NCI-H1436 treated with DMSO at 0.1 percent for 48 hours (cell line): ENCODE measurements around the gene ANKRD13C.

ENCODE experiments used
- DNase-seq: peaks from one replicate; lab custom pipeline; 2025; lab: John Stamatoyannopoulos, UW

Gene ANKRD13C

GRCh38 chr1:70295749-70296148 lies 58.8 kb downstream of the ANKRD13C start:
- DNase-seq, result no peak

GRCh38 chr1:70293186-70293843 lies 61.2 kb downstream of the ANKRD13C start:
- no peak for DNase-seq

- DNase-seq, result no peak
Observed at GRCh38 chr1:70290218-70290617, 64.3 kb downstream of the ANKRD13C start.

GRCh38 chr1:70288166-70288565 lies 66.4 kb downstream of the ANKRD13C start:
- DNase-seq, result no peak

GRCh38 chr1:70286453-70286852 lies 68.1 kb downstream of the ANKRD13C start:
- DNase-seq, result no peak

- no peak for DNase-seq
Observed at GRCh38 chr1:70284366-70284765, 70.2 kb downstream of the ANKRD13C start.

GRCh38 chr1:70278710-70279109 lies 75.8 kb downstream of the ANKRD13C start:
- DNase-seq, result no peak

GRCh38 chr1:70277875-70278274 lies 76.6 kb downstream of the ANKRD13C start:
- DNase-seq, result no peak

GRCh38 chr1:70265946-70266345 lies 88.6 kb downstream of the ANKRD13C start:
- no peak for DNase-seq

GRCh38 chr1:70264839-70265238 lies 89.7 kb downstream of the ANKRD13C start:
- DNase-seq, result no peak

- DNase-seq, result no peak
Observed at GRCh38 chr1:70256664-70257063, 97.9 kb downstream of the ANKRD13C start.

GRCh38 chr1:70248729-70249128 lies 105.8 kb downstream of the ANKRD13C start:
- DNase-seq, result no peak

- DNase-seq, result no peak
Observed at GRCh38 chr1:70247768-70248167, 106.8 kb downstream of the ANKRD13C start.

- no peak for DNase-seq
Observed at GRCh38 chr1:70247122-70247521, 107.4 kb downstream of the ANKRD13C start.

GRCh38 chr1:70239940-70240339 lies 114.6 kb downstream of the ANKRD13C start:
- no peak for DNase-seq

- no peak for DNase-seq
Observed at GRCh38 chr1:70234733-70235132, 119.8 kb downstream of the ANKRD13C start.

GRCh38 chr1:70231475-70231874 lies 123.0 kb downstream of the ANKRD13C start:
- DNase-seq, result no peak

GRCh38 chr1:70228670-70229069 lies 125.9 kb downstream of the ANKRD13C start:
- DNase-seq, result no peak

- no peak for DNase-seq
Observed at GRCh38 chr1:70227439-70227838, 127.1 kb downstream of the ANKRD13C start.

GRCh38 chr1:70224954-70225353 lies 129.6 kb downstream of the ANKRD13C start:
- no peak for DNase-seq

GRCh38 chr1:70222716-70223235 lies 131.7 kb downstream of the ANKRD13C start:
- no peak for DNase-seq

- DNase-seq, result peak; percentile 43
Observed at GRCh38 chr1:70221238-70222121, 133.0 kb downstream of the ANKRD13C start, which contains the start of gene SRSF11. Gene SRSF11 (plus strand): TSS chr1:70221380. CDS start chr1:70221637, 257 bp downstream.
